ENCODE results near the gene PWWP2B.

GRCh38 chr10:132446195-132446581 is 49.2 kb downstream of the PWWP2B start:
- TF ChIP-seq CTCF (IDR thresholded peaks at IDR 0.05; ENCODE audit: extremely low read depth in 1 of 2, insufficient read depth in 1 of 2, low read depth in 1 of 2, low read length in 2 of 2) (no peak), POLR2A (IDR thresholded peaks at IDR 0.05; ENCODE audit: low read depth, low read length) (no peak), POLR2AphosphoS5 (IDR thresholded peaks at IDR 0.05; ENCODE audit: insufficient read depth, low read depth, low read length) (no peak), EZH2 (IDR thresholded peaks at IDR 0.05; ENCODE audit: borderline replicate concordance, low read depth, low read length, severe bottlenecking) (no peak), JUN (IDR thresholded peaks at IDR 0.05; ENCODE audit: borderline replicate concordance, insufficient read depth, insufficient read length, low read depth) (no peak), FOS (IDR thresholded peaks at IDR 0.05; ENCODE audit: borderline replicate concordance, insufficient read depth, low read length) (no peak), MAX (IDR thresholded peaks at IDR 0.05; ENCODE audit: insufficient read depth, insufficient read length) (no peak), MYC (IDR thresholded peaks at IDR 0.05; ENCODE audit: low read depth, low read length) (no peak), GATA2 (IDR thresholded peaks at IDR 0.05; ENCODE audit: insufficient read depth, insufficient read length, low read depth, low read length) (no peak)
